NCI-H1417 (cell line): ENCODE measurements around the gene SCN3A.

ENCODE experiments used
- DNase-seq, 3 experiments: peaks; one replicate each; lab custom pipeline; 2025; lab: John Stamatoyannopoulos, UW

SCN3A gene

DNA sequence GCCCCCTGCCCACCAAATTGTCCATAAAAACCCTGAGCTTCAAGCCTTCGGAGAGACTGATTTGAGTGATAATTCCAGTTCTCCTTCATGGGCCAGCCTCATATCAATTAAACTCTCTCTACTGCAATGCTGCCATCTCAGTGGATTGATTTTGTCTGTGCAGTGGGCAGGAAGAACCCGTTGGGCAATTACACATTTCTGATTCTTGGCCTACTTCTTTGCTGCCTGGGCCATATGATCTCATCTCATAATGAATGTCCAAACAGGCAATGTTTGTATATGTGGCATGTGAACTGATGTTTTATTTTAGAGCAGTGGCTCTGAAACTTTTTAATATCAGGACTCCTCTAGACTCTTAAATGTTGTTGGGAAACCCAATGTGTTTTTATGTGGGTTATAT, 147.3 kb downstream of the SCN3A start:
- peak in 1 of 3 experiments; percentile 1 for DNase-seq

DNA sequence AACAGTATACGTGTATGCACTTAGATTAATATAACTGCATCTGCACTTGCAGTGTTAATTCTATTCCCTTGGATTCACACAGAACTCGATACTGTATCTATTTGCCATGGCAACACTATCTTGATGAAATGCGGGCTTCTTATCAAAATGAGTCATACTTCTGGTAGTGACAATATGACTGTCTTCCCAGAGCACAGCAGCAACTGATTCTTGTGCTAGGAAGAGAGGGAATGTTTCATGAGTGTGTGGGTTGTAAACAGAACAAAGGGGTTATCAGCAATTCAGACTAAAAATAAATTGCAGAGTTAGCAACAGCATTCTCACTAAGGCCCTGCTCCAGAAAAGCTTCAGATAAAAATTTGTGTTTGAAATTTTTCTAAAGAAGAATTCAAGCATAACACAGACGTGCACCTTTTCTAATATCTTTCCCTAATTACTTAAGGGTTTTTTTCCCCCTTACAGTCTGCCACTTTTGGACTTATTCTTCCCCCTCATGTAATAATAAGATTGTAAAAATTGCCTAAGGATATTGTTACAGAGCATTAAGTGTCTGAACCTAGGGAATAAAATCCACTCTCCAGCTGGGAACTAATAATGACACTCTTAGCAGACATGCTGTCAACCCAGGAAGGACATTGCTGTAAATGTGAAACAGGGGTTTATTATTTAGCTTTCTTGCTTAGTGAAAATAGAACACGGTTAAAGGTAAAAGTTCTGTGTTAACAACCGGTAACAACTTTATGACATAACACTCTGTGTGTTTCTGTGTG, 148.6 kb downstream of the SCN3A start:
- peak in 2 of 3 experiments; percentile 18 to 70 for DNase-seq

DNA sequence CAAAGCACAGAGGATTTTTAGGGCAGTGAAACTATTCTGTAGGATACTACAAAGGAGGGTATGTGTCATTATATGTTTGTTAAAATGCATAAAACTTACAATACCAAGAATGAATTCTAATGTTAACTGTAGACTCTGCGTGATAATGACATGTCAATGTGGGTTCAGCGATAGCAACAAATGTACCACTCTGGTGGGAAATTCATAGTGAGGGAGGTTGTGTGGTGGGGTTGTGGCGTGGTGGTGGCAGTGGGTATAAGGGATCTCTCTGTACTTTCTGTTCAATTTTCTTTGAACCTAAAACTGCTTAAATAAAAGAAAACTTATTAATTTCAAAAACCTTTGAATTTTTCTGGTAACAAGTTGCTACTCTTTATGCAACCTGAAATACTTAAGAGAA, 149.2 kb downstream of the SCN3A start:
- no peak for DNase-seq

DNA sequence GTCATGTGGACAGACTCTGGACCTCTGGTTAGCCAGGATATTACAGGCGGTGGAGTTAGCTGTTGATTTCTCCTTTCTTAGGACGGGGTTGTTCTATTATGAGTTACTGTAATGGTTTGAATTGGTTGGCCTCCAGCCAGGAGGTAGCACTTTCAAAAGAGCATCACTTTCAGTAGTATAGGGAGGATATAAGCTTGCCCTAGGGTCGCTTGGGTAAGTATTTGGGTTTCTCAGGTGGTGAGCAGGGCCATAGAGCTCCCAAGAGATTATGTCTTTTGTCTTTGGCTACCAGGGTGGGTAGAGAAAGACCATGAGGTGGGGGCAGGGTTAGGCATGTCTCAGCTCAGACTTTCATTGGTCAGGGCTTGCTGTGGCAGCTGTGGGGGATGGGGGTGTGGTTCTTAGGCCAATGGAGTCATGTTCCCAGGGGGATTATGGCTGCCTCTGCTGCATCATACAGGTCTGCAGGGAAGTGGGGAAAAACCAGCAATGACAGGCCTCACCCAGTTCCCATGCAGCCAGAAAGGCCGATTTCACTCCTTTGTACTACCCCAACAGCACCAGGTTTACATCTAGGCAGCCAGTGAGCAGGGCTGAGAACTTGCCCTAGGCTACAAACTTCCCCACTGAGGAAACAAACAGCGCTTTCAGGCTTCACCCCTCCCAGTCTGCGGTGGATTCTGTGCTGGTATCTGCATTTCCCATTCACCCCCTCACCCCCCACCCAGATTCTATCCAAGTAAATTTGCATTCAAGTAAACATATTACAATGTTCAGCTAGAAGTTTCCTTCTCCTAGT, 159.1 kb downstream of the SCN3A start:
- no peak for DNase-seq
